HPDE6-E6E7 (cell line): Measurements from ENCODE around the gene MRPS16.
"Not testable (repeated sequence)": the region's sequence is repeated elsewhere in the genome, so short reads cannot be mapped to it uniquely, and the experiment has no call there.

Experiments used
- DNase-seq: peaks from one replicate; pipeline ENCODE4 v3.0.0; 2011; ENCODE audit warnings: missing footprints; ENCODE audit errors: extremely low spot score

MRPS16 gene

DNA sequence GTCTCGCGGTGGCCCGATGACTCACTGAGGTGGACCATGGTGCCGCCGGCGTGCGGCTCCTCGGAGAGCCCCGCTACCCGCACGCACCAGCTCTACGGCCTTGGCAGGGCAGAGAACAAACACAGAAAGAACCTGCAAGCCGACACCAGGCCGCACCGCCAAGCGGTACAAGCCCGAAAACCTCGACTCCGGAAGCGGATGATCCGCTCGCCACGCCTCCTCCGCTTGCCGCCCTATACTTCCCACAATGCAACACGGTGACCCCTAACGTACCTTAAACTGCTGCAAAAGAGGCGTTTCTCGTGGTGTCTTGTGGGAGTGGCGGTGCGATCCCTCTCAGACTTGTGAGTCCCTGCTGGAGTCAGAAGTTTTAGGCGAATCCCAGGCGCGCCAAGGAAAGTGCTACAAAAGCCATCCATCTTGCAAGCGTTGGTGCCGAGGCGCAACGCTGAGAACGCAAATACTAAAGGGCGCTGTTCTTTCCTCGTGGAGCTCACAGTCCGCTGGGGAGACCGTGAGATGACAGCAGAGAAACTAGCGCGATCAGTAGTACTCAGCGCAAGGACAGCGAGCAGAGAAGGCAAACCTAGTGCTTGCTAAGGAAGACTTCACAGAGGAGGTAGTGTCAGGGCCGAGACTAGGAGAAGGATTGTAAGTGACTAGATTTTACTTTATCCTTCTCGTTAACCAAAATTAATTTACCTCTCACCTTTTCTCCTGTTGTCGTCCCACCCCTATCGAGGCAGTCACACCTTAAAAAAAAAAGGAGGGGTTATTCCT lies at the start of gene MRPS16:
Gene MRPS16, minus strand, starts transcription at position 200 of the 780 bp plus-strand sequence. Its CDS starts 162 bp downstream, at position 38.
- DNase-seq: peak; percentile 83

DNA sequence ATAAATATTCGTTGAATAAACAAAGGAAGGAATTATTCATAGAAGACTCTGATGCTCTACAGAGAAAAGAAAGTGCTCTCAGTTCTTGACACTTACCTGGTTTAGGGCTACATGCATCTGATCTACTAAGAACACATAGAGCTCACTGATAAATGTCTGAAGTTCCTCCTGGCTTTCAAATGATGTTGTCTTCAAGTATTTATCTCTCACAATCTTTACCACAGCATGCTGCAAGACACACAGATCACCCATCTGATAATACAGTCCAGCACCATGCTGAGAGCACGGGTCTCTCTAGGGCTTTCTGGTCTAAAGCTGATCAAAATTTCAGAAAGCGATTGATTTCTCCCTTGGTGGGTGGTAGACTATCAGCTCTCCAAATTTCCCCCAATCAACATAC lies 44.5 kb upstream of the MRPS16 start:
- no peak for DNase-seq

DNA sequence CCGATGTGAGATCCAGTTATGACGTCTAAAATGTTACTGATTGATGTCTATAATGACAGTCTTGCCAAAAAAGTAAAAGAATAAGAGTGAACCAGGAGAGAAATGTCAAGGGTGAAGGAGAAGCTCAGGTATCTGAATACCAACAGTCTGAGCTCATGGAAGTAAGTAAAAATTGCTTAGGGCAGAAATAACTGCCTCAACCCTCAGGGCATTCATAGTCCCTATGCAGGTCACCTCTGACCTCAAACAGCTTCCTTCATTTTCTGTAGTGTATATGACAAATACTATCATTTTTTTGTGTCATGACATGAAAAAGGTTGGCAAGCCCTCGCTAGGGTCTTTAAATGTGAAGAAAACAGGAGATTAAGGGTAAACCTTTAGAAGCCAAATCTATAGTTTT lies 41.0 kb upstream of the MRPS16 start:
- DNase-seq: no peak

DNA sequence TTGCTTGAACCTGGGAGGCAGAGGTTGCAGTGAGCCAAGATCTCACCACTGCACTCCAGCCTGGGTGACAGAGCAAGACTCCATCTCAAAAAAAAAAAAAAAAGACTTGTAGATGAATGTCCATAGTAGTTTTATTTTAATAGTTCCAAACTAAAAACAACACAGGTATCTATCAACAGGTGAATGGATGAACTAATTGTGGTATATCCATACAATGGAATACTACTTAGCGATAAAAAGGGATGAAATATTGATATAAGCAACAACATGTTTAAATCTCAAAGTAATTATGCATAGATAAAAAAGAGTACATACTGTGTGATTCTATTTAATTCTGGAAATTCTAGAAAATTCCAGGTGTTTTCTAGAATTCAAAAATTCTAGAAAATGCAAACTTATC lies 37.5 kb upstream of the MRPS16 start:
- DNase-seq: no peak

DNA sequence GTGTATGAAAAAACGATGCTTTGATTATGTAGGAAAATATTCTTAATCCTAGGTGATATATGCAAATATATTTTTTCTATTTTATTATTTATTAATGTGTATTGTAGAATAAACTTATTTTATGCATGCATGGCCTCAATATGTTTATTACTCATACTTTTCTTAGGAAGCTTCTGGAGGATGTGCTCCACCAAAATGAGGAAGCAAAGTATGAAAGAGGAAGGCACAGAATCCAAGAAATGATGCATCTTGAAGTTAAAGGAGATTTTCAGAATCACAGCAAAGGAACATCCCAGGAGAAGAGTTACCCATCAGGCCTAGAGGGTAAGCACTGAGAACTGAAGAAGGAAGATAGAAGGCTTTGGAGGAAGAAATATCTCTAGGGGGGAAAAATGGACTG lies 35.0 kb upstream of the MRPS16 start:
- no peak for DNase-seq

DNA sequence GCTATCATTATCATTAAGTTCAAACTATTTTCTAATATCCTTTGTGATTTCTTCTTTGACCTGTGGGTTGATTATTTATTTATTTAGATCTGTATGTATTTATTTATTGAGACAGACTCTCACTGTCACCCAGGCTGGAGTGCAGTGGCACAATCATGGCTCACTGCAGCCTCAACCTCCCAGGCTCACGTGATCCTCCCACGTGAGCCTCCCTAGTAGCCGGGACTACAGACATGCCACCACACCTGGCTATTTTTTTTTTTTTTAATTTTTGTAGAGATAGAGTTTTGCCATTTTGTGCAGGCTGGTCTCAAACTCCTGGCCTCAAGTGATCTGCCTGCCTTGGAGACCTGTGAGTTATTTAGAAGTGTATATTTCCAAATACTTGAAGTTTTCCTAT lies 28.7 kb upstream of the MRPS16 start:
- DNase-seq: no peak

DNA sequence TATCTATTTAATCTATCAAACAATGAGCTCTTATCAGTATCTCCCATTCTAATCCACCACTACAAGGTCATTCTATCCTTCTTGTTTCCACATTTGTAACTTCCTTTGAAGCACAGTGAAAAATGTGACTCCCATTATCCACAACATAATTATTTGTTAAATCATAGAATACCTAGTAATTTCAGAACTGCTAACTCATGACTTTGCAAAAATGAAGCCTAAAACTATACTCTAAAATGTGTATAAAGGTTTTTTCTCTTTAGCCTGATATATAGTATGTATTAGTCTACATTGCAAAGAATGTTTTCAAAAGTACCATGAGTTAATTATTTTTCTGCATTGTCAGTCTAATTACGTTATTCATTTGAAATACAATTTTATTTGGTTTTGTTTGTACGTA lies 12.0 kb upstream of the MRPS16 start:
- no peak for DNase-seq

DNA sequence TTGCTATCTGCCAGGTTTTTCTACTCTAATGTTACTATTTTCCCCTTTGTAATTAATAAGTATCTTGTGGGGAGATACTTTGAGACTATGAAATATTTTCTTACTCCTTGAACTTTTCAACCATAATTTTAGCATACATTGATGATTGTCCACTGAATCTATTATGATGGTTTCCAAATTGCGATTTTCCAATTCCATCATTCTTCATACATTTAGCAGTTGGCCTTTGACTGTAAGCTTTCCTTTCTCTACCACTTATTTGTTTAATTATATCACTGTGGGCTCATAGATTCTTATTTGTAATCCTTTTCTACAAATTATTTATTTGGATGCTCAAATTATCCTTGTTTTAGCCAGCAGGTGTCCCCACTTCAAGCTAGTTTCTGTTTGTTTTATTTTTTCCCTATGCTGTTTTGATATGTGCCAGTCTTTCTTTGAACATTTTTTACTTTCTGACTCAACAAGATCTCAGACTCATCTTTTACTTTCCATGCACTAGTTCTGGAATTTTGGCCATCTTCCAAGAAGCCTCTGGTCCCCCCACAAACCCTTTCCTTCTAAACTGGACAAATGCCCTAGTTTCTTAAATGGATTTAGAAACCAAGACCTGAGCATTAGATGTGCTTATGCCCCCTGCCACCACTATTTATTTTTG lies 11.4 kb upstream of the MRPS16 start:
- DNase-seq: no peak

DNA sequence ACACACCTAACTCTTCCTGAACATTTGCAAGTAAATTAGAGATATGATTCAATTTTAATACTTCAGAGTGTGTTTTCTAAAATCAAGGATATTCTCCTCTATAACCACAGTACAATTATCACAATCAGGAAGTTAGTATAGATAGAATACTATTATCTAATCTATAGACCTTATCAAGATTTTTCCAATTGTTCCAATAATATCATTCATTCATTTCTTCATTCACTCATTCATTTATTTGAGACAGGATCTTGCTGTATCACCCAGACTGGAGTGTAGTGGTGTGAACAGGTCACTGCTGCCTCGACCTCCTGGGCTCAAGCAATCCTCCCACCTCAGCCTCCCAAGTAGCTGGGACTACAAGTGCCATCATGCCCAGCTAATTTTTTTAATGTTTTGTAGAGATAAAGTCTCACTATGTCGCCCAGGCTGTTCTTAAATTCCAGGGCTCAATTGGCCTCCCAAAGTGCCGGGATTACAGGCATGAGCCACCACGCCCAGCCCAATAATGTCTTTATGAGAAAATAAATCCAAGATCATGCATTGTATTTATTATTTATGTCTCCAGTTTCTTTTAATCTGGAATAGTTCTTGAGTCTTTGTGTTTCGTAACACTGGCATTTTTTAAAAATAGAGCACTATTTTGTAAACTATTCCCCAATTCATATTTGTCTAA lies 10.6 kb upstream of the MRPS16 start:
- DNase-seq: no peak

DNA sequence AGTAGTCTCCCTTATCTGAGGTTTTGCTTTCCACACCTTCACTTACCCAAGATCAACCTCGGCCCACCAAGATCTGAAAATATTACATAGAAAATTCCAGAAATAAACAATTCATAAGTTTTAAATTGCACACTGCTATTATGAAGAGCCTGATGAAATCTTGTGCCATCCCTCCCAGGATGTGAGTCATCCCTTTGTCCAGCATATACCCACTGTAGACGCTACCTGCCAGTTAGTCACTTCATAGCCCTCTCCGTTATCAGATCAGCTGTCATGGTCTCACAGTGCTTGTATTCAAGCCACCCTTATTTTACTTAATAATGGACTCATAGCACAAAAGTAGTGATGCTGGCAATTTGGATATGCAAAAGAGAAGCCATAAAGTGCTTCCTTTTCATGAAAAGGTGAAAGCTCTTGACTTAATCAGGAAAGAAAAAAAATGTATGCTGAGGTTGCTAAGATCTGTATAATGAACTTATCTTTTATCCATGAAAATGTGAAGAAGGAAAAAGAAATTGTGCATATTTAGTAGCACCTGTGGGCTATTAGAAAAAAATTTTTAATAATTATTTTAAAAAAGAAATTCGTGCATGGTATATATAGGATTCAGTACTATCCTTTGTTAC lies 9.8 kb upstream of the MRPS16 start:
- DNase-seq: peak; percentile 64

DNA sequence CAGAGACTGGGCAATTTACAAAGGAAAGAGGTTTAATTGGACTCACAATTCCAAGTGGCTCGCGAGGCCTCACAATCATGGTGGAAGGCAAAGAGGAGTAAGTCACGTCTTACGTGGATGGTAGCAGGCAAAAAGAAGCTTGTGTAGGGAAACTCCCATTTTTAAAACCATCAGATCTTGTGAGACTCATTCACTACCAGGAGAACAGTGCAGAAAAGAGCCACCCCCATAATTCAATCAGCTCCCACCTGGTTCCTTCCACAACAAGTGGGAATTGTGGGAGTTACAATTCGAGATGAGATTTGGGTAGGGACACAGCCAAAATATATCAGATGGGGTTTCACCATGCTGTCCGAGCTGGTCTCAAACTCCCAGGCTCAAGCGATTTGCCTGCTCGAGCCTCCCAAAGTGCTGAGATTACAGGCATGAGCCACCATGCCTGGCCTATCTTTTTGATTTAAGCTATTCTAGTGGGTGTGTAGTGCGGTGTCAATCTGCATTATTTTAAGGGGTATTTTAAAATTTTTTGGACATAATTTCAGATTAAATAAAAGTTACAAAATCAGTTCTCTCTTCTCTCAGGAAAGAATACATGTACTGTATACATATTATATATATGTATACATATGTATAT lies 9.0 kb upstream of the MRPS16 start:
- DNase-seq: no peak

DNA sequence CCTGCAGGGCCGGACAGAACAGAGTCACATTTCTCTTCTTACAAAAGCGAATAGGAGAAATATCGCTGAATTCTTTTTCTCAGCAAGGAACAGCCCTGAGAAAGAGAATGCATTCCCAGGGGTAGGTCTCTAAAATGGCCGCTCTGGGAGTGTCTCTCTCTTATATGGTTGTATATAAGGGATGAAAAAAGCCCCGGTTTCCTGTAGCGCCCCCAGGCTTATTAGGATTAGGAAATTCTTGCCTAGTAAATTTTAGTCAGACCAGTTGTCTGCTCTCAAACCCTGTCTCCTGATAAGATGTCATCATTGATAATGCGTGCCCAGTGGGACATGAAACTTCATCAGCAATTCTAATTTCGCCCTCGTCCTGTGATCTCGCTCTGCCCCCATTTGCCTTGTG lies 6.2 kb upstream of the MRPS16 start:
- not testable (repeated sequence) for DNase-seq

DNA sequence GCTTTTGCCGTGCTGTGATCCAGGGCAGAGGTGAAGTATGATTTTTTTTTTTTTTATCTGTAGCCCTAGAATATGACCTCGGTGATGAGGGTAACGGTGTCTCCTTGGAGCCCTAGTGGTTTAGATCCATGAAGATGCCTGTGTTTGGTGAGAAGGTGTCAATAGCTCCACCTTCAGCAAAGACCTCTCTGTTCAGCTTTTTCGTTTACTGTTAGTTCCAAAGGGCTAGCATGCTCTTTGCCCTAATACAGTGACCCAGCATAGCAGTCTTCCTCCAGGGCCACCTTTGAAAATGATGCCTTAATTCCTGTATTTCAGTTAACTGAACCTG lies 746 bp upstream of the MRPS16 start:
- DNase-seq: no peak

DNA sequence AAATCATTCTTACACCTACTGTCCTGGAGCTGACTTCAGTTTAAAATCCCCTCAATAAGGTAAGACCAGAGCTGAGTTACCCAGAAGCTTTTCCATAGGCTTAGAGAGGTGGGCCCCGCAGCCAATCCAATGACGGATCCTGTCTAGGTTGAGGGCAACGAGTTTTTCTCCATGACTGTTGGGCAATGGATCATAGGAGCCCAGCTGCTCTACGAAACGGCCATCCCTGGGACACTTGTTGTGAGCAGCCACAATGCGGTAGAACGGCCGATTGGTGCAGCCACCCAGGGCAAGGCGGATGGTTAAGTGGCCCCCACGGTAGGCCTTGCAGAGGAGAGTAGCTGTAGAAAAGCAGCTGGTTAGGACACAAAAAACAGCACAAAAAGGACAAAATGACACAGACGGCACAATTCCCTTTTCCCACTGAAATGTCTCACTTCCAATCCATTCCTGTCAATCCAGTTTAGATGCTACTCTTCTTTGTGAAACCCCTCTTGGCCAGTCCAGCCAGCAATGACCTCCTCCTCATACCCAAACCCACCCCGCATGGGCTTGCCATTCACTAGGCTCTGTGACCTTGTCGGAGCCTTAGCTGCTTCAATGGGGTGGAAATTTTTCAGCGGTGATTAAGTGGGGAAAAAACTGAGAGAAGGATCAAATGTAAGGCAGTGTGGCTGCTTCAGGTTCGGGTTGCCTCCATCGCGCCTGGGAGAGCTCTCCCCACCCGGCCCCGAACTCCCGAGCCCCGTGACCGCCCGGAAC lies 580 bp downstream of the MRPS16 start:
- no peak for DNase-seq

DNA sequence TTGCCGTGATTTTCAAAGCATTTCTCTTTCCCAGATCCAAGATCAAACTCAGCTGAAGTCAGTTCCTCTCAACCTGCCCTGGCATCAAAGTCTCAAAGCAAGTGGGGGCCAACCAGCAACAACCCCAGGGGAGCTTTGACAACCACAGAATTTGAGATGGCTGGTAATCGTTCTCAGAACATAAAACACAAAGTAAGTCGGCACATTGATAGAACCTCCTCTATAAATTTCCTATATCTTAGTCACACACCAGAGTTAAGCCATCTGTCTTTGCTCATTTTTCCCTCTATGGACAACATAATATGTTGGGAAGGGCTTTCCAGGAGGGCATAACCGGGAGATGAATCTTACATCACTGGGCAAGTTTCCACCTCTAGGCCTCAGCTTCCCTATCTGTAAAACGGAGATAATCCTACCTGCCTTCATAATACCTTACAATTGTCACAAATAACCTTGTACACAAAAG lies 4.2 kb downstream of the MRPS16 start:
- DNase-seq: no peak

DNA sequence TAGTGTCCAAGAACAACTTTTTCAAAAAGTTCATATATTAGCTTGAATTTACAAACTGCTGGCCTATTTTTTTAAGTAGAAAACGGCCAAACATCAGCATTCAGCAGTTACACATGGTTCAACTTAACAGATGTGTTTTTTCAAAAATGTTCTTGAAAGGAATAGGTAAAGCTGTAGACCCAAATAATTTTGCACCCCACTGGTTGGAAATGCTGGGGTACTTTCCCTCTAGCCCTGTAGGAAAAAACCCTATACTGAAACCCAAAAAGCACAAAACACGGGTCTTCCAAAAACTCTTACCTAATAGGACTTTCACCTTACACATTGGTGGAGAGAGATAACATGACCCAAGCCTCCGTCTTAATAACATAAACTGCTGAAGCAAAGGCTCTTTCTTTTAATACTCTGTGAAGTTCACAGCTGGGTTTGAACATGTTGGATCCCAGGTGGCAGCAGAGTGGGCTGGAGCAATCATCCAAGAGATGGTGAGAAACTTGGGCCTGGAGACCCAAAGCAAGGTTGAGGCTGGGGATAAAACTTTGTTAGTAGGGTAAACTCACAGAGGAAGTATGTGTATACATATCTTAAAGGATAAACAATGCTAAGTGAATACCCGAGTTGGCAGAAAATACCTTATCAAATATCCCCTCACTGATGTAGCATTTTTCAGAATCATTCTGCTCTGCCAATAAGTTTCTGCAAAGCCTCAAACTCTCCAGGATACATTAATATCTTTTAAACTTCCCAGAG lies 4.8 kb downstream of the MRPS16 start:
- no peak for DNase-seq

DNA sequence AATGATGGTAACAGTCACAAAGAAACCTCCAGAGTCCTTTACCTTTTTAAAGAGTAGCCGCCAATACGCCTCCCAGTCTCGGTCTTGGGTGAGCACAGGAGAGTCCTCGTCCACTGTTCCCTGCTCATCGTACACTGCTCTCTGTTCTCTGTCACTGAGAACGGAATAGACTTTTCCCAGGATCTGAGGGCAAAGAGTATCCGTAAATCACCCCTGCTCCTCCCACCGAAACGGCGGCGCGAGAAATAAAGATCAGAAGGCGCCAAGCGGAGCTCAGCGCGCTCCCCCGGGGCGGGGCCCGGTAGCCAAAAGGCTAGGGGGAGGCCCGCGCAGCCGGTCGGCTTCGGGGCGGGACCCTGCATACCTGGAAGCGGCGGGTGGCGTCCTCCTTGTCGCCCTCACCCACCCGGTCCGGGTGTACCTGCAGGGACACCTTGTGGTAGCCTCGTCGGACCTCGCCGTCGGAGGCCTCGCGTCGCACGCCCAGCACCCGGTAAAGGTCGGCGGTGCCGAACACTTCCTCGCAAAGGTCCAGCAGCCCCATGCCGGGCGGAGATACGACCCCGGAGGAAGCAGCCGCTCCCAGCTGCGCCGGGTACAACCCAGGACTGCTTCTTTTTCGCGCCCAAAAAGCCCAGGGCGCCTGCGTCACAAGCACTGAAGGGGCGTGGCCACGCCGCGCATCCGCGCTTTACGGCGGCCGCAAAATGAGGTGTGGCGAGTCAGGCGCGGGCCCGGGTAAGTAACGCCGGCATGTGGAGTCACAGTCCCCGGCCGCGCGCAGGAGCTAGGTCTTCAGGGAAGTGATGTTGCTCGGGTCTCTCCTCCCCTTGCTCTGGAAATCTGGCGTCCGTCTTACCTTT lies 5.6 kb downstream of the MRPS16 start, which contains the start of gene DNAJC9:
Gene DNAJC9, minus strand, starts transcription at position 610 of the 863 bp plus-strand sequence. Its CDS starts 66 bp downstream, at position 544.
- DNase-seq: peak; percentile 74

DNA sequence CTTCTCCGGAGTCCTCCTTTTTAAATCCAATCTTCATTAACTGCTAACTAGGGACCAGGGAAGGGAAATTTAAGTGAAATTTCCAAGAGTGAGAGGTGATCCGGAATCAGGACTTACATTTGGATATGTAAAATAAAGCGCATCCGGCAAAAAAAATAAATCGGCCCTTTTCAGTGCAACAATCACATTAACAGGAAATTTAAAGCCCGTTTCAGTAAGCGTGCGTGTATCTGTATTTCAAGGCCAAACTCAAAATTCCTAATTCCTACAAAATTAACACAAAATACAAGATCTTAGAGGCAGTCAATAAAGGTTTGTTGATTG lies 6.2 kb downstream of the MRPS16 start:
- no peak for DNase-seq

DNA sequence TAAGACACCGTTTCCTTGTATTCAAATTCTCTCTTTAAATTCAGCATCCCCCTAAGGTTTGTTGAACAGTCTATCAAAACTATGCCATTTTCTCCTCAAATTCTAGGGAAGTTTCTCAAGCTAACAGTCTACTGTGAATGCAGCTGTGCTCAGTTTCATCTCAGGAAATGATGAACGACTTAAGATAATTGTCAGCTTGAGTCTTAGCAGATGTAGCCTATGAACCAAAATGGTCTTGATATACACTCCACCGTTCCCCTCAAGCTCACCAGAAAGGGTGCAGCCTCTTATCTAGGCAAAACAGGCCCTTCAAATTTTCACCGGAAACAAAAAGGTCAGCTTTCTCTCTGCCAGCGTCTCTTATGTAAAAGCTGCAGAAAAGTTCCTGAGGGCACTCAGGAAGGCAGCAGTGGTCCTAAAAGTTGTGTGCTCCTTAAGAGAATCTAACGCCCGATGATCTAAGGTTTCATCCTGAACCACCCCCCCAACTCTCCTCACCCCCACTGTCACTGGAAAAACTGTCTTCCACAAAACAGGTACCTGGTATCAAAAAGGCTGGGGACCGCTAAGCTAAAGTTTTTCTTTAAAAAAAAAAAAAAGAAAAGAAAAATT lies 7.5 kb downstream of the MRPS16 start:
- DNase-seq: no peak
